K562 (cell line): ENCODE data around the gene STMP1. TPM values are rescaled to one million over a fixed set of nuclear protein-coding genes. Genes with fewer than 3 reads are reported as not detected.

Source experiments
- ATAC-seq: fragments of 200-7000 bp; cut with Tn5 transposase; 3 replicates; pipeline ENCODE4 v1.9.1; 2020; ENCODE audit warnings: moderate library complexity
- BruUV-seq: library from RNA; stranded (reverse); fragments of 400-500 nt; replicated peaks from 2 replicates; lab custom pipeline; 2021; lab: Mats Ljungman, UMichigan
- CTCF ChIA-PET: fragments of 300-600 bp; formaldehyde crosslinking; extraction: SDS; loops from one replicate; lab custom pipeline; 2021; ENCODE audit warnings: low intra/inter-chr PET ratio; lab: Yijun Ruan, JAX
- POLR2A ChIA-PET: fragments of 300-600, 350-650 bp; sonication (Branson Sonifier 250); formaldehyde crosslinking; extraction: SDS; loops from one replicate; lab custom pipeline; 2021; ENCODE audit warnings: antibody characterized with exemption, inconsistent platforms; lab: Yijun Ruan, JAX
- DNase-seq, 4 experiments: peaks; one replicate each; pipeline versions ENCODE4 v3.0.0 to v3.0.0-alpha.2; 2011 to 2018; ENCODE audit warnings: low spot score in 3 of 4, mixed read lengths in 3 of 4; ENCODE audit errors: extremely low read depth in 1 of 4
- FAIRE-seq: peaks from 2 replicates; lab custom pipeline; 2011; peaks lifted over from hg19 to GRCh38; lab: Jason Lieb, UNC
- H2AFZ ChIP-seq: 2 replicates; pipeline ENCODE4 v1.6.0; 2011; ENCODE audit warnings: low read depth, low read length, control low read depth, inconsistent platforms
- H3K27ac ChIP-seq: fragments of 200-600 bp; 3 replicates; pipeline ENCODE4 v1.8.0; 2011; ENCODE audit warnings: low read depth, mild to moderate bottlenecking, control low read depth, inconsistent platforms, low read length, moderate library complexity, mixed read lengths; ENCODE audit errors: extremely low read depth
- H3K27me3 ChIP-seq, 2 experiments: fragments of 300-600 bp in 1 of 2; 2 replicates in 1 of 2; 3 replicates in 1 of 2; pipeline versions ENCODE4 v1.6.0 to v1.8.0; 2011; ENCODE audit warnings: inconsistent platforms in 2 of 2, low read length in 2 of 2, mild to moderate bottlenecking in 1 of 2, mixed read lengths in 1 of 2, moderate library complexity in 1 of 2; ENCODE audit not compliant: control insufficient read depth in 2 of 2, insufficient read depth in 2 of 2
- H3K36me3 ChIP-seq: fragments of 300-600 bp; 3 replicates; pipeline ENCODE4 v1.8.0; 2011; ENCODE audit warnings: mild to moderate bottlenecking, low read length, inconsistent platforms; ENCODE audit not compliant: control insufficient read depth, insufficient read depth
- H3K4me1 ChIP-seq, 2 experiments: fragments of 200-600 bp in 1 of 2; replicated peaks in 1 of 2; 2 replicates in 1 of 2; 3 replicates in 1 of 2; pipeline versions ENCODE4 v1.5.1 to v1.8.0; 2011; ENCODE audit warnings: inconsistent platforms in 2 of 2, low read length in 2 of 2, mild to moderate bottlenecking in 1 of 2, mixed read lengths in 1 of 2, moderate library complexity in 1 of 2; ENCODE audit not compliant: control insufficient read depth in 2 of 2, insufficient read depth in 2 of 2
- H3K4me2 ChIP-seq: 2 replicates; pipeline ENCODE4 v1.6.1; 2011; ENCODE audit warnings: low read length, control low read depth, inconsistent platforms, mixed read lengths; ENCODE audit not compliant: insufficient read depth
- H3K4me3 ChIP-seq: fragments of 200-600 bp; sonication (generic), shearing (Covaris generic); 2 replicates; pipeline ENCODE4 v1.5.1; 2016; ENCODE audit warnings: control low read depth, inconsistent platforms
- H3K79me2 ChIP-seq: fragments of 200-600 bp; 3 replicates; pipeline ENCODE4 v1.8.0; 2011; ENCODE audit warnings: low read length, inconsistent platforms; ENCODE audit not compliant: control insufficient read depth, insufficient read depth
- H3K9ac ChIP-seq, 2 experiments: 2 replicates each; pipeline versions ENCODE4 v1.6.0 to v1.6.1; 2011; ENCODE audit warnings: low read depth in 2 of 2, low read length in 2 of 2, control low read depth in 1 of 2, inconsistent platforms in 1 of 2, mild to moderate bottlenecking in 1 of 2, mixed read lengths in 1 of 2; ENCODE audit not compliant: insufficient read depth in 1 of 2
- H3K9me1 ChIP-seq: one replicate; pipeline ENCODE4 v1.6.0; 2011; ENCODE audit warnings: inconsistent platforms, mild to moderate bottlenecking, low read length, moderate library complexity; ENCODE audit not compliant: control insufficient read depth, insufficient read depth
- H3K9me3 ChIP-seq: replicated peaks from 2 replicates; pipeline ENCODE4 v1.5.1; 2011; ENCODE audit warnings: low read depth, low read length, inconsistent platforms; ENCODE audit not compliant: control insufficient read depth, insufficient read depth
- H4K20me1 ChIP-seq: replicated peaks from 2 replicates; pipeline ENCODE4 v1.6.1; 2011; ENCODE audit warnings: low read length, inconsistent platforms, mixed read lengths; ENCODE audit not compliant: control insufficient read depth, insufficient read depth
- ELF2 ChIP-seq: fragments of 250-450 bp; sonication (Bioruptor Pico); IDR thresholded peaks from 2 replicates; pipeline ENCODE4 v1.5.0; 2021; ENCODE audit warnings: mild to moderate bottlenecking
- HDAC8 ChIP-seq: fragments of 450-650 bp; IDR thresholded peaks from 2 replicates; pipeline ENCODE4 v1.6.1; 2016; ENCODE audit warnings: mild to moderate bottlenecking, missing genetic modification characterization, moderate library complexity, missing compliant biosample characterization
- KLF16 ChIP-seq: IDR thresholded peaks from 2 replicates; pipeline ENCODE4 v1.6.1; 2016; ENCODE audit warnings: antibody characterized with exemption
- RCOR1 ChIP-seq, 2 experiments: IDR thresholded peaks; 2 replicates each; pipeline ENCODE4 v1.6.1; 2012; ENCODE audit warnings: low read depth in 2 of 2, low read length in 2 of 2, borderline replicate concordance in 1 of 2, improper control_type of control experiment in 1 of 2
- SREBF2 ChIP-seq: sonication (generic); formaldehyde crosslinking; IDR thresholded peaks from 2 replicates; pipeline ENCODE4 v1.4.0; 2020; ENCODE audit warnings: mild to moderate bottlenecking, missing genetic modification reagents
- TEAD1 ChIP-seq, 2 experiments: fragments of 450-650 bp in 1 of 2; sonication (generic) in 1 of 2; formaldehyde crosslinking; IDR thresholded peaks; 2 replicates each; pipeline versions ENCODE4 v1.4.0 to v1.8.0; 2020 to 2022; ENCODE audit warnings: mild to moderate bottlenecking in 2 of 2, missing genetic modification reagents in 1 of 2
- YY1 ChIP-seq, 3 experiments: IDR thresholded peaks; 2 replicates each; pipeline ENCODE4 v1.6.1; 2011; ENCODE audit warnings: low read length in 2 of 3, mild to moderate bottlenecking in 2 of 3, moderate library complexity in 2 of 3, borderline replicate concordance in 1 of 3, control low read depth in 1 of 3, low read depth in 1 of 3; ENCODE audit not compliant: insufficient read depth in 3 of 3, insufficient replicate concordance in 2 of 3, control insufficient read depth in 1 of 3, insufficient read length in 1 of 3; ENCODE audit errors: extremely low read depth in 1 of 3
- ZFPM2 ChIP-seq: fragments of 250-450 bp; sonication (Bioruptor Pico); IDR thresholded peaks from 2 replicates; pipeline ENCODE4 v1.5.1; 2022; ENCODE audit warnings: mild to moderate bottlenecking
- WGBS: fragments of 100-300 bp; shearing (Covaris generic); methylation state at CpG from one replicate; pipeline ENCODE4 v1.1.6; 2016; ENCODE audit warnings: low coverage, mixed read lengths; ENCODE audit not compliant: insufficient coverage; ENCODE audit errors: missing lambda C conversion rate; 5-methylcytosine and 5-hydroxymethylcytosine counted together
- in situ Hi-C: fragments of 300-500 bp; cut with MboI; formaldehyde crosslinking; loops from 4 replicates; pipeline ENCODE4 v1.15.0; 2018; ENCODE audit warnings: inconsistent platforms, mixed read lengths
- intact Hi-C: fragments of 100-400 bp; cut with micrococcal nuclease; formaldehyde crosslinking; loops from 2 replicates; pipeline ENCODE4 v1.14.2; 2022
- polyA plus RNA-seq, 8 experiments: library from polyadenylated mRNA; depleted of rRNA in 4 of 8; stranded (reverse) in 5 of 8; unstranded in 3 of 8; fragments of >200 nt; fragmentation: Nextera tagmentation in 2 of 8; fragmentation: Illumina TruSeq in 1 of 8; extraction: Ambion mirVana in 2 of 8; extraction: Trizol in 1 of 8; gene quantifications; 2 replicates each; pipeline versions ENCODE4 v1.2.1 to v1.2.3, GENCODE V29; 2011 to 2014; ENCODE audit warnings: inconsistent platforms in 1 of 8, missing spikeins in 1 of 8
- total RNA-seq, 7 experiments: library from RNA; depleted of rRNA in 6 of 7; stranded (reverse); fragments of >200 nt in 6 of 7; fragmentation: Illumina TruSeq in 2 of 7; extraction: Trizol in 2 of 7; gene quantifications; 2 replicates each; pipeline versions ENCODE4 v1.2.1 to v1.2.3, GENCODE V29; 2011 to 2021; ENCODE audit warnings: low replicate concordance in 1 of 7
- TF ChIP-seq, protein P1 (sequence below), 3 experiments: IDR thresholded peaks in 2 of 3; conservative IDR thresholded peaks in 1 of 3; 2 replicates each; pipeline ENCODE4 v1.5.1; 2011 to 2012; ENCODE audit warnings: low read length in 3 of 3, mild to moderate bottlenecking in 3 of 3, control low read depth in 2 of 3, improper control_type of control experiment in 1 of 3, inconsistent platforms in 1 of 3, low read depth in 1 of 3, mixed read lengths in 1 of 3, moderate library complexity in 1 of 3; ENCODE audit not compliant: insufficient read depth in 2 of 3
- TF ChIP-seq, protein P2 (sequence below): fragments of 250-450 bp; sonication (Bioruptor Pico); IDR thresholded peaks from 2 replicates; pipeline ENCODE4 v1.5.0; 2021
- TF ChIP-seq, protein P3 (sequence below): fragments of 450-650 bp; formaldehyde crosslinking; IDR thresholded peaks from 2 replicates; pipeline ENCODE4 v1.4.0; 2022; ENCODE audit warnings: missing genetic modification characterization
- TF ChIP-seq, protein P4 (sequence below): fragments of 250-450 bp; sonication (Bioruptor Pico); IDR thresholded peaks from 2 replicates; pipeline ENCODE4 v1.5.0; 2020; ENCODE audit warnings: mild to moderate bottlenecking
- TF ChIP-seq, protein P5 (sequence below): IDR thresholded peaks from 2 replicates; pipeline ENCODE4 v1.6.1; 2011; ENCODE audit warnings: borderline replicate concordance, low read depth, mild to moderate bottlenecking, moderate library complexity, low read length; ENCODE audit not compliant: insufficient read depth, poor library complexity, severe bottlenecking

The STMP1 gene
- total and polyA plus RNA-seq, 9 of the 15 experiments (the other 6 are each of a cell fraction or from before 2014, with no cell fraction given) = 10.6 to 249 (median 56.8) TPM

DNA sequence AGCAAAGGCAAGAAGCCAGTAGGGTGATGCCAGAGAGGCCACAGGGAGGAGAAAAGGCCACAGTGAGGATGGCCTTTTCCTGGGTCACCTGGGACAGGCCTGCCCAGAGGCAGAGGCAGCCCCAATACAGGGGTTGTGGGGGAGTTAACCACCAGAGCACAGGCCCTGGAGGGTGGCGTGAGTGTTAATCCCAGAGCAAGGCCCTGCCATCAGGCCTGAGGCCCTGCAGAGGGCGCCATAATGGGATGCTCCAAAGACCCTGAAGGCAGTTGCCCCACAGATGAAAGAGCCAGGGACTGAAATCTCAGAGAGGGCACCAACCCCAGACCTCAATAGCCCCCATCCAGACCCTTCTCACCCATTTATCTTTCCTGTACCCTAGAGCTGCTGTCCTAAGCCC lies 41.8 kb downstream of the STMP1 start:
- CTCF ChIA-PET = no interaction called here
- TF ChIP-seq ZFPM2 (CRISPR knock-in tag) (no peak), YY1 (IDR thresholded peaks at IDR 0.05; ENCODE audit: borderline replicate concordance in 1 of 3, control insufficient read depth in 1 of 3, extremely low read depth in 1 of 3, insufficient read depth in 3 of 3, insufficient read length in 1 of 3, insufficient replicate concordance in 2 of 3, low read depth in 1 of 3, low read length in 2 of 3) (peak in 1 of 3 experiments; percentile 33), RCOR1 (IDR thresholded peaks at IDR 0.05; ENCODE audit: borderline replicate concordance in 1 of 2, low read depth in 2 of 2, low read length in 2 of 2) (peak in 1 of 2 experiments; percentile 72; a peak in 2 of 4 replicates), TEAD1 (CRISPR knock-in tag; IDR thresholded peaks at IDR 0.05) (no peak), HDAC8 (0 out of 2 replicates have a peak, but pooled peaks have one; percentile 32), SREBF2 (CRISPR knock-in tag) (no peak), KLF16 (0 out of 2 replicates have a peak, but pooled peaks have one; percentile 19), ELF2 (0 out of 2 replicates have a peak, but pooled peaks have one; percentile 41)
- TF ChIP-seq, protein P1, sequence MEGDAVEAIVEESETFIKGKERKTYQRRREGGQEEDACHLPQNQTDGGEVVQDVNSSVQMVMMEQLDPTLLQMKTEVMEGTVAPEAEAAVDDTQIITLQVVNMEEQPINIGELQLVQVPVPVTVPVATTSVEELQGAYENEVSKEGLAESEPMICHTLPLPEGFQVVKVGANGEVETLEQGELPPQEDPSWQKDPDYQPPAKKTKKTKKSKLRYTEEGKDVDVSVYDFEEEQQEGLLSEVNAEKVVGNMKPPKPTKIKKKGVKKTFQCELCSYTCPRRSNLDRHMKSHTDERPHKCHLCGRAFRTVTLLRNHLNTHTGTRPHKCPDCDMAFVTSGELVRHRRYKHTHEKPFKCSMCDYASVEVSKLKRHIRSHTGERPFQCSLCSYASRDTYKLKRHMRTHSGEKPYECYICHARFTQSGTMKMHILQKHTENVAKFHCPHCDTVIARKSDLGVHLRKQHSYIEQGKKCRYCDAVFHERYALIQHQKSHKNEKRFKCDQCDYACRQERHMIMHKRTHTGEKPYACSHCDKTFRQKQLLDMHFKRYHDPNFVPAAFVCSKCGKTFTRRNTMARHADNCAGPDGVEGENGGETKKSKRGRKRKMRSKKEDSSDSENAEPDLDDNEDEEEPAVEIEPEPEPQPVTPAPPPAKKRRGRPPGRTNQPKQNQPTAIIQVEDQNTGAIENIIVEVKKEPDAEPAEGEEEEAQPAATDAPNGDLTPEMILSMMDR (IDR thresholded peaks at IDR 0.05 in 2 of 3, conservative IDR thresholded peaks at IDR 0.05 in 1 of 3; ENCODE audit: insufficient read depth in 2 of 3, low read depth in 1 of 3, low read length in 3 of 3) = peak; percentile 78 to 89 (median 86)
- TF ChIP-seq, protein P2, sequence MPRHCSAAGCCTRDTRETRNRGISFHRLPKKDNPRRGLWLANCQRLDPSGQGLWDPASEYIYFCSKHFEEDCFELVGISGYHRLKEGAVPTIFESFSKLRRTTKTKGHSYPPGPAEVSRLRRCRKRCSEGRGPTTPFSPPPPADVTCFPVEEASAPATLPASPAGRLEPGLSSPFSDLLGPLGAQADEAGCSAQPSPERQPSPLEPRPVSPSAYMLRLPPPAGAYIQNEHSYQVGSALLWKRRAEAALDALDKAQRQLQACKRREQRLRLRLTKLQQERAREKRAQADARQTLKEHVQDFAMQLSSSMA (CRISPR knock-in tag) = no peak
- TF ChIP-seq, protein P3, sequence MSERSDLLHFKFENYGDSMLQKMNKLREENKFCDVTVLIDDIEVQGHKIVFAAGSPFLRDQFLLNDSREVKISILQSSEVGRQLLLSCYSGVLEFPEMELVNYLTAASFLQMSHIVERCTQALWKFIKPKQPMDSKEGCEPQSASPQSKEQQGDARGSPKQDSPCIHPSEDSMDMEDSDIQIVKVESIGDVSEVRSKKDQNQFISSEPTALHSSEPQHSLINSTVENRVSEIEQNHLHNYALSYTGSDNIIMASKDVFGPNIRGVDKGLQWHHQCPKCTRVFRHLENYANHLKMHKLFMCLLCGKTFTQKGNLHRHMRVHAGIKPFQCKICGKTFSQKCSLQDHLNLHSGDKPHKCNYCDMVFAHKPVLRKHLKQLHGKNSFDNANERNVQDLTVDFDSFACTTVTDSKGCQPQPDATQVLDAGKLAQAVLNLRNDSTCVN = no peak
- TF ChIP-seq, protein P4, sequence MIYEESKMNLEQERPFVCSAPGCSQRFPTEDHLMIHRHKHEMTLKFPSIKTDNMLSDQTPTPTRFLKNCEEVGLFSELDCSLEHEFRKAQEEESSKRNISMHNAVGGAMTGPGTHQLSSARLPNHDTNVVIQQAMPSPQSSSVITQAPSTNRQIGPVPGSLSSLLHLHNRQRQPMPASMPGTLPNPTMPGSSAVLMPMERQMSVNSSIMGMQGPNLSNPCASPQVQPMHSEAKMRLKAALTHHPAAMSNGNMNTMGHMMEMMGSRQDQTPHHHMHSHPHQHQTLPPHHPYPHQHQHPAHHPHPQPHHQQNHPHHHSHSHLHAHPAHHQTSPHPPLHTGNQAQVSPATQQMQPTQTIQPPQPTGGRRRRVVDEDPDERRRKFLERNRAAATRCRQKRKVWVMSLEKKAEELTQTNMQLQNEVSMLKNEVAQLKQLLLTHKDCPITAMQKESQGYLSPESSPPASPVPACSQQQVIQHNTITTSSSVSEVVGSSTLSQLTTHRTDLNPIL (CRISPR knock-in tag) = no peak
- TF ChIP-seq, protein P5, sequence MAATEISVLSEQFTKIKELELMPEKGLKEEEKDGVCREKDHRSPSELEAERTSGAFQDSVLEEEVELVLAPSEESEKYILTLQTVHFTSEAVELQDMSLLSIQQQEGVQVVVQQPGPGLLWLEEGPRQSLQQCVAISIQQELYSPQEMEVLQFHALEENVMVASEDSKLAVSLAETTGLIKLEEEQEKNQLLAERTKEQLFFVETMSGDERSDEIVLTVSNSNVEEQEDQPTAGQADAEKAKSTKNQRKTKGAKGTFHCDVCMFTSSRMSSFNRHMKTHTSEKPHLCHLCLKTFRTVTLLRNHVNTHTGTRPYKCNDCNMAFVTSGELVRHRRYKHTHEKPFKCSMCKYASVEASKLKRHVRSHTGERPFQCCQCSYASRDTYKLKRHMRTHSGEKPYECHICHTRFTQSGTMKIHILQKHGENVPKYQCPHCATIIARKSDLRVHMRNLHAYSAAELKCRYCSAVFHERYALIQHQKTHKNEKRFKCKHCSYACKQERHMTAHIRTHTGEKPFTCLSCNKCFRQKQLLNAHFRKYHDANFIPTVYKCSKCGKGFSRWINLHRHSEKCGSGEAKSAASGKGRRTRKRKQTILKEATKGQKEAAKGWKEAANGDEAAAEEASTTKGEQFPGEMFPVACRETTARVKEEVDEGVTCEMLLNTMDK = peak; percentile 92

More for the DNA sequence above, 41.8 kb downstream of the STMP1 start:
- Histone ChIP-seq H3K9me3 (no peaks in the 10 kb centered on the region), H3K79me2 (no peaks in the 10 kb centered on the region), H3K27ac (no peak overlapping the region), H4K20me1 (no peaks in the 10 kb centered on the region), H3K9ac (peak overlapping the region in 1 of 2 experiments; percentile 62; a peak in 2 of 4 replicates), H3K4me3 (no peak overlapping the region), H3K4me1 (peaks cover 0 to 13% of the 10 kb centered on the region in 2 experiments; a peak in 3 of 5 replicates), H3K36me3 (no peaks in the 10 kb centered on the region), H3K9me1 (no peaks in the 10 kb centered on the region), H3K4me2 (no peak overlapping the region), H3K27me3 (peaks cover 14 to 36% of the 10 kb centered on the region in 2 experiments; a peak in 4 of 5 replicates), H2AFZ (no peak overlapping the region)
- POLR2A ChIA-PET = interaction anchor here (0.6 to 0.8 kb wide), 4 partner anchors 9 to 80 kb away, joined by 3 to 4 read pairs (median 4); no protein-coding TSS in a partner anchor
- in situ Hi-C loops (no loop called here), intact Hi-C loops (no loop called here)
- no TSS peak for BruUV-seq
- WGBS = 8% methylated on average over 2 of the region's 2 CpGs
- peak; percentile 67 to 75 (median 73) for DNase-seq
- peak; percentile 90 for ATAC-seq
- peak; percentile 52 for FAIRE-seq
